ENCODE results near the gene TRABD2A.
"Not testable (repeated sequence)": the region's sequence is repeated elsewhere in the genome, so short reads cannot be mapped to it uniquely, and the experiment has no call there.

The TRABD2A gene

DNA sequence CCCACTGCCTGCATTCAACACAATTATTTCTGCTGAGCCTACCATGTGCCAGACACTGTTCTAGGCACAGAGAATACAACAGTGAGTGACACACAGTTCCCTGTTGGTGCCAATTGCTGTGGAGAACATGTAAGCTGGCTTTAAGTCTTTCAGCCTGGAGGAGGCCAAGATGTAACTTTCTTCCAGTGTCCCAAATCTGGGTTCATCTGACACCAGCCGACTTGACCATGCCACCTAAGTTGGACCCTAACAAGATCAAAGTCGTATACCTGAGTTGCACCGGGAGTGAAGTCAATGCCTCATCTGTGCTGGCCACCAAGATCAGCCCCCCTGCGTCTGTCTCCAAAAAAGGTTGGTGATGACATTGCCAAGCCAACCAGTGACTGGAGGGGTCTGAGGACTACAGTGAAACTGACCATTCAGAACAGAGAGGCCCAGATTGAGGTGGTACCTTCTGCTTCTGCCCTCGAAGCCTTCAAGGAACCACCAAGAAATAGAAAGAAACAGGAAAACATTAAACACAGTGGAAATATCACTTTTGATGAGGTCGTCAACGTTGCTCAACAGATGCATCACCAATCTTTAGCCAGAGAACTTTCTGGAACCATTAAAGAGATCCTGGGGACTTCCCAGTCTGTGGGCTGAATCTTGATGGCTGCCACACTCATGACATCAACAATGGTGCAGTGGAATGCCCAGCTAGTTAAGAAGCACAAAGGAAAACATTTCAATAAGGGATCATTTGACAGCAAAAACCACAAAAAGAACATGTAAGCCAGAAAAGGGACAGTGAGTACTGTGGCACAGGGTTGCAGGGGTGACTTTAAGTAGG lies 6.3 kb downstream of the TRABD2A start:
- no peak for TF ChIP-seq CTCF (IDR thresholded peaks at IDR 0.05; ENCODE audit: borderline replicate concordance, control extremely low read depth, extremely low read depth, insufficient read depth, missing control alignments)
- in situ Hi-C loops (cut with MboI; ENCODE audit: low sequenced_read_pairs, unreplicated experiment) = loop anchor here (10.0 to 25.0 kb wide), 2 partner anchors 237 to 380 kb away; no protein-coding TSS in a partner anchor
- no peak for DNase-seq (ENCODE audit: low spot score)

GRCh38 chr2:84873350-84873749 lies 7.5 kb downstream of the TRABD2A start:
- TF ChIP-seq CTCF (IDR thresholded peaks at IDR 0.05; ENCODE audit: borderline replicate concordance, control extremely low read depth, extremely low read depth, insufficient read depth, missing control alignments) = no peak
- in situ Hi-C loops (cut with MboI; ENCODE audit: low sequenced_read_pairs, unreplicated experiment) = loop anchor here (10.0 to 25.0 kb wide), 2 partner anchors 236 to 379 kb away; no protein-coding TSS in a partner anchor
- DNase-seq (ENCODE audit: low spot score) = no peak

- DNase-seq (ENCODE audit: low spot score) = not testable (repeated sequence)
- in situ Hi-C loops (cut with MboI; ENCODE audit: low sequenced_read_pairs, unreplicated experiment) = loop anchor here (10.0 to 25.0 kb wide), 2 partner anchors 235 to 378 kb away; no protein-coding TSS in a partner anchor
Observed at GRCh38 chr2:84872691-84873090, 8.2 kb downstream of the TRABD2A start.

- TF ChIP-seq CTCF (IDR thresholded peaks at IDR 0.05; ENCODE audit: borderline replicate concordance, control extremely low read depth, extremely low read depth, insufficient read depth, missing control alignments) = no peak
- in situ Hi-C loops (cut with MboI; ENCODE audit: low sequenced_read_pairs, unreplicated experiment) = loop anchor here (10.0 to 25.0 kb wide), 2 partner anchors 233 to 376 kb away; no protein-coding TSS in a partner anchor
- DNase-seq (ENCODE audit: low spot score) = no peak
Observed at GRCh38 chr2:84870306-84870705, 10.6 kb downstream of the TRABD2A start.

DNA sequence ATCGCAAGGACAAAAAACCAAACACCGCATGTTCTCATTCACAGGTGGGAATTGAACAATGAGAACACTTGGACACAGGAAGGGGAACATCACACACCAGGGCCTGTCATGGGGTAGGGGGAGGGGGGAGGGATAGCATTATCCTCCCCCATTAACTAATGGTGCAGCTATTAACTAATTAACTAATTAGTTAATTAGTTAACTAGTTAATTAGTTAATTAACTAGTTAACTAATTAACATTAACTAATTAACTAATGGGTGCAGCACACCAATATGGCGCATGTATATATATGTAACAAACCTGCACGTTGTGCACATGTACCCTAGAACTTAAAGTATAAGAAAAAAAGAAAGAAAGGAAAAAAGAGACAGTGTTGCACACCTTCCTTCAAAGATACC lies 12.6 kb downstream of the TRABD2A start:
- in situ Hi-C loops (cut with MboI; ENCODE audit: low sequenced_read_pairs, unreplicated experiment) = loop anchor here (10.0 to 25.0 kb wide), 2 partner anchors 56 to 231 kb away; no protein-coding TSS in a partner anchor

DNA sequence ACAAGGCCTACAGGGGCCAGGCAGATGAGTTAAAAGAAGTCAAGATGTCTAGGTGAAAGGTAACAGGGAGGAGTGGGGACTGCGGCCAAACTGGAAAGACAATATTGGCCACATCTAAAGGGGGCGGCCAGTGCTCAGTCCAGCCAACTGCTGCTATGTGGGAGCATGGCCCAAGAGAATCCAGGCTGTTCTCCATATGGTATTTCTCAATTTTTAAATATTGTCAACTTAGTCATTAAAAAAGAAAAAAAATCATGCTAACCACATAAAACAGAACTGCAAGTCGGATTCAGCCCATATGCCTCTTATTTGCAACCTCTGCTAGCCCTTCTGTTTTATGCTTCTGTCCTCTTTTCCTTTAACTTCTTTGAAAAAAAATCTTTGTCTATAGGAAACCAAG lies 14.8 kb downstream of the TRABD2A start:
- no peak for DNase-seq (ENCODE audit: low spot score)
- TF ChIP-seq CTCF (IDR thresholded peaks at IDR 0.05; ENCODE audit: borderline replicate concordance, control extremely low read depth, extremely low read depth, insufficient read depth, missing control alignments) = no peak
- in situ Hi-C loops (cut with MboI; ENCODE audit: low sequenced_read_pairs, unreplicated experiment) = loop anchor here (10.0 to 25.0 kb wide), 2 partner anchors 59 to 229 kb away; no protein-coding TSS in a partner anchor

More for the DNA sequence above, 12.6 kb downstream of the TRABD2A start:
- not testable (repeated sequence) for DNase-seq (ENCODE audit: low spot score)

GRCh38 chr2:84865181-84865783 lies 15.6 kb downstream of the TRABD2A start:
- DNase-seq (ENCODE audit: low spot score) = peak; percentile 61
- no peak for TF ChIP-seq CTCF (IDR thresholded peaks at IDR 0.05; ENCODE audit: borderline replicate concordance, control extremely low read depth, extremely low read depth, insufficient read depth, missing control alignments)
- in situ Hi-C loops (cut with MboI; ENCODE audit: low sequenced_read_pairs, unreplicated experiment) = loop anchor here (10.0 to 25.0 kb wide), 2 partner anchors 60 to 228 kb away; no protein-coding TSS in a partner anchor

Data from GM13976 (cell line).